Daoy (cell line): ENCODE measurements around the gene HOMER1. TPM values are rescaled to one million over a fixed set of nuclear protein-coding genes. Genes with fewer than 3 reads are reported as not detected.

ENCODE experiments used
- DNase-seq: peaks from one replicate; pipeline ENCODE4 v3.0.0-alpha.2; 2015; ENCODE audit warnings: low read depth
- total RNA-seq: library from RNA; depleted of rRNA; stranded (reverse); fragments of >200 nt; shearing (Covaris generic); gene quantifications from 2 replicates; pipeline ENCODE4 v1.2.3, GENCODE V29; 2014; rRNA removed

The HOMER1 gene, protein sequence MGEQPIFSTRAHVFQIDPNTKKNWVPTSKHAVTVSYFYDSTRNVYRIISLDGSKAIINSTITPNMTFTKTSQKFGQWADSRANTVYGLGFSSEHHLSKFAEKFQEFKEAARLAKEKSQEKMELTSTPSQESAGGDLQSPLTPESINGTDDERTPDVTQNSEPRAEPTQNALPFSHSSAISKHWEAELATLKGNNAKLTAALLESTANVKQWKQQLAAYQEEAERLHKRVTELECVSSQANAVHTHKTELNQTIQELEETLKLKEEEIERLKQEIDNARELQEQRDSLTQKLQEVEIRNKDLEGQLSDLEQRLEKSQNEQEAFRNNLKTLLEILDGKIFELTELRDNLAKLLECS
- total RNA-seq = 8.1 and 12.2 TPM in 2 replicates

DNA sequence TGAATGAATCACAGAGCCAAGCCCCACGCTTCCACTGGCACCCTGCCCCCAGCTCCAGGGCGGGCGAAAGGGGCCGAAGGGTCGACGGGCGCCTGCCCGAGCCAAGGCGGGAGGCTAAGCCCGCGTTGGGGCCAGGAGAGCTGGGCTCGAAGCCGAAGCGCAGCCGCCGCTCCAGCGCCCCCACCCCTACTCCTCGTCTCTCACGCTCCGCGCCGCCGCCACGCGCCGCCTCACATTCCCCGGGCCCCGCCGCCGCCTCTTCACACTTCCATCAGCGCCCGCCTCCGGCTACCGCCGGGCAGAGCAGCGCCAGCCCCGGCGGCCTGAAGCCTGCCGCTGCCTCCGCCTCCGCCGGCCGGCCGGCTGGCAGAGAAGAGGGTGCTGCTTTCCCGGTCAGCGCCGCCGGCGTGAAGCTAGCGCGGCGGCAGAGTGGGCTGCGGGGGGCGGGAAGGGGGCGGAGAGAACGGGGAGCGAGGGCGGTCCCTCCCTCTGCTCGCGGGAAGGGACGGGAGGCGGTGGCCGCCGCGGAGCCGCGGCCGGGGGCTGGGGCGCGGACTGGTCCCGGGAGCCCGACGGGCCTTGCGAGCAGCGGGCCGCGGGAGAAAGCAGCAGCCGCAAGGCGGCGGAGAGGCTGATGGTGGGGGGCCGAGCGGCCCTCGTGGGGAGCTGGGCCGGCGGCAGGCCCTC lies at the start of gene HOMER1:
HOMER1 (minus strand) TSS at position 431 of the 687 bp plus-strand sequence. CDS start 1,360 bp downstream, outside the sequence.
- peak; percentile 91 for DNase-seq

GRCh38 chr5:79563247-79563590 lies 49.3 kb upstream of the HOMER1 start:
- DNase-seq = no peak

DNA sequence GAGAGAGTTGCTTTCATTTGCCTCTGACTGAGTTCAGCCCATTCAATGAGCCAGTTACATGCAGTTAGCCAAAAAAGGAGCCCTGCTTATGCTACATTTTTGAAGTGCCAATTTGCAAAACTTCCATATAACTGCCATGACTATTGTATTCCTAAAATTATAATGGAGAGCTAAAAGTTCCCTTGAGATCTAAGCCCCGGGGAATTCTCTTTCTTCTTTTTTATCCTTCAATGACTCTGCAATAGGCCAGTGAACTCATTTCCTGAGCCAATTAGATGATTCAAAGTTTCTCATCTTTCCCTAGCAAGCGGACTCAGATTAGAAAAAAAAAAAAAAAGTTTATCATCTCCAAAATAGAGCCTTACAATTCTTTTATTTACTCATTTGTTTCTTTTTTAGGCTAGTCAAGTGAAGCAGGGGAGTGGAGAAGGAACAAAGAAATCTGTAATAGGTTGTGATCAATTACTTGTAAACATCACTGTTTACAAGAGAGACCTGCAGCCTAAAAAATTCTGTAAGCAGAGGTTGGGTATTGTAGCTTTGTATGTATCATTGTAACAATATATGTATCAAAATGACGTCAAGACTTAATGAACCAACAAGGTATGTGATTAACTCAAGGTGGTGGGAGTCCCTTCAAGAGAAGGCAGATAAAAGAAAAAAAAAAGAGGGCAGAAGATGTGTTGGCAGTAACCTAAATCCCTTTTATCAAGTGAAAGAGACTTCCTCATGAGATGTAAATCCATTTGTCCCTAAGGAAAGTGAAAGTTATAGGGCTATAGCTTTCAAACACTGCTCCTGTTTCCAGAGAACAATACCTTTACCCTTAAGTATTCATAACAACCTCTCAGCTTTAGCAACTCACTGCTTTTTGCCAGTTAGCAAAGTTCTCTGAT lies 48.7 kb upstream of the HOMER1 start:
- DNase-seq = peak; percentile 65

- DNase-seq = no peak
Measured at GRCh38 chr5:79561525-79561893, 47.6 kb upstream of the HOMER1 start.

DNA sequence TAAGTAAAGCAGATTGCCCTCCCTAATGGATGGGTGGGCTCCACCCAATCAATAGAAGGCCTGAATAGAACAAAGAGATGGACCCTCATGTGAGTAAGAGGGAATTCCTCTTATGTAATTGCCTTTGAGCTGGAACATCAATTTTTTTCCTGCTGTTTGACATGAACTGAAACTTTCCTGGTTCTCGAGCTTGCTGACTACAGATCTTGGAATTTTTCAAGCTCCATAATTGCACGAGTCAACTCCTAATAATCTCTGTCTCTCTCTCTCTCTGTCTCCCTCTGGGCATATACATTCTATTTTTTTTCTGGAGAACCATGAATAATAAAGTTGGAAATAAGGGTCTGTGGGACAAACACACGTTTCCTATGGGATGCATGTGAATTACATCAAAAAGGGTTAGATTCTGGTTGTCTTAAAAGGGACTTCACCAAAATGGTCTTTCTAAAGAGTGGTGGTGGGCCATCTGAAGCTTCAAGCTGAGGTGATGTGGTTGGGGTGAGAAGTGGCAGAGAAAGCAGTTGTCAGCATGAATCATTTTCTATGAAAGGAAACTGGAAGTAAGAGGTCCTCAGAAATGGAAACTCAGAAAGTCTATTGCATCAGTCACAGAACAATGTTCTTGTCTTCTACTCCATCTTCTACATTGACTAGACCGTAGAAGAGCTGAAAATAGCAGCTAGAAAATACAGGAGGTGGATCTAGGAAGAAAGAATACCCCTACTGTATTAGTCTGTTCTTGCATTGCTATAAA lies 47.0 kb upstream of the HOMER1 start:
- peak; percentile 21 for DNase-seq

- no peak for DNase-seq
Measured at GRCh38 chr5:79555418-79555817, 41.5 kb upstream of the HOMER1 start.

DNA sequence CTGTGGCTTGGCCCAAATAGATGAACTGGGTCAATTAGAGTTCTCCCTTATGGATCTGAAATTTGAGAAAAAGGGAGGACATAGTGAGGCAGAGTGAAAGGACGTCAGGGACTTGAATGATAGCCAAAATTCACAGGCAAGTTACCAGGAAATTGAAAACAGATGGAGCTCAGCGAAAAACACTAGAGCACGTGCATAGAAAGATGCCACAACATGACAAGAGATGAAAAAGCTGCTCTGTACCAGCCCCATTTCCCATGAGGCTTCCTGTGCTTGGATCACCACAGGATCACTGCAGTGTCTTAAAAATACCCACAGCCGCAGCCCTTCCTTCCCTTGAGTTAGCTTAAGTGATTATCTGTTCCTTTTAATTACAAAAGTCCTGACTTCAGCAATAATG lies 39.0 kb upstream of the HOMER1 start:
- no peak for DNase-seq

GRCh38 chr5:79547982-79548381 lies 34.0 kb upstream of the HOMER1 start:
- DNase-seq = no peak

DNA sequence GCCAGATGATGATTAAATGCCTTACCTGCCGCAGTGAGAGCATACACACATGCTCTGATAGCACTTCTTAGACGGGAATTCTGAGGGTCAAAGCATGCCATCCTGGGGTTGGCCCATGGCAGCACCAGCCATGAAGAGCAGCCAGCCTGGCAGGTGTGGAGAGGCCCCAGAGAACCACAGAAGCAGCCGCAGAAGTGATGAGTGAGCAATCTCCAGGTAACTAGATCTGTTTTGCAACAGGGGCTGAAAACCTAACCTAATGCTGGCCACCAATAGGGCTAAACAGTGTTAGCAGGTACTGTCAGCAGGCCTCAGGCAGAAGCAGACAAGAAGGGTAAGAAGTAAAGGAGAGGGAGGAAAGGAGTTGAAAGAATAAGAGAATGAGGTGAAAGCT lies 33.5 kb upstream of the HOMER1 start:
- no peak for DNase-seq

DNA sequence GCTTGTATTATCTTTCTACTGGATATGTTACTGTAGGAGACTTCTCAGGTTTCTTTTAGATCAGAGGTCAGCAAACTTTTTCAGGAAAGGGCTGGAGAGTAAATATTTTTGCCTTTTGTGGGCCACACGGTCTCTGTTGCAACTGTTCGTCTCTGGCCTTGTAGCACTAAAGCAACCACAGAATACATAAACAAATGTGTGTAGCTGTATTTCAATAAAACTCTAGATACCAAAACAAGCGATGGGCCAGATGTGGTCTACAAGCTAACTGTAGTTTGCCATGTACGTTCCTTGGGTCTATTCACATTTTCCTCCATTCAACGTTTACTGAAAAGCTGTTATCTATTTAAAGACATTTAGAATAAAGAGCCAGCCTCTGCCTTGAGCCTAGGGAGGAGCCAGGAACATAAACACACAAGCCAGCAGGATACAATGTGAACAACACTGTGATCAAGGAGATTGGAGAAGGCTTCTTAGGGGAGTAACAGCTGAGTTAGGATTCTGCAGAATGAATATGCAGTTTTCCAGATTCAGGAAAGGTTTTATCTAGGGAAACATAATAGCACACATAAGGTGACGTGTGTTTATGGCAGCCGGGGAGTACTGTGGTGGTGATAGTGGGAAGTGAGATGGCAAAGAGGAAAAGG lies 33.0 kb upstream of the HOMER1 start:
- no peak for DNase-seq

GRCh38 chr5:79544131-79544530 lies 30.2 kb upstream of the HOMER1 start:
- no peak for DNase-seq

- no peak for DNase-seq
Measured at GRCh38 chr5:79540939-79541338, 27.0 kb upstream of the HOMER1 start.

DNA sequence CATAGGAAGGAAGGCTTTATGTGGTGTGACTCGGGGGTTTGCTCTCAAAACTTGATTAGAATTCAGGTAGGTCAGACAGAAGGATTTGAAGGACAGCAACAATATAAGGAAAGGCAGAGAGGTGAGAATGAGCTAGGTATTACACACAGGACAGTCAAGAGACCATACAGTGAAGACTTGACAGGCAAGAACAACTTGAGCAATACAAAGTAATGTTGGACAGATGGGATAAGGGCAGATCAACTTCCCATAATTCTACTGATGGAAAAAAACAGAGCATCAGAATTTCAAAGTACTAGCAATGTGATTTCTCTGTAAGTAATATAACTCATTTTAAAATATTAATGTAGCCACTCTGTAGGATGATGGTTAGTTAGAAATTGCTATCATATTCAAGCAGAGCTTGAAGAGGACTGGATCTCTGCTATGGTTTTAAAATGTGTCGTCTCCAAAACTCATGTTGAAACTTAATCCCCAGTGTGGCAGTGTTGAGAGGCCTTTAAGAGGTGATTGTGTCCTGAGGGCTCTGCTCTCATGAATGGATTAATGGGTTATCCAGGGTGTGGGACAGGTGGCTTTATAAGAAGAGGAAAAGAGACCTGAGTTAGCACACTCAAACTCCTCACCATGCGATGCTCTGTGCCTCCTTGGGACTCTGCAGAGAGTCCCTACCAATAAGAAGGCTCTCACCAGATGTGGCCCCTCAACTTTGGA lies 22.4 kb upstream of the HOMER1 start:
- no peak for DNase-seq

DNA sequence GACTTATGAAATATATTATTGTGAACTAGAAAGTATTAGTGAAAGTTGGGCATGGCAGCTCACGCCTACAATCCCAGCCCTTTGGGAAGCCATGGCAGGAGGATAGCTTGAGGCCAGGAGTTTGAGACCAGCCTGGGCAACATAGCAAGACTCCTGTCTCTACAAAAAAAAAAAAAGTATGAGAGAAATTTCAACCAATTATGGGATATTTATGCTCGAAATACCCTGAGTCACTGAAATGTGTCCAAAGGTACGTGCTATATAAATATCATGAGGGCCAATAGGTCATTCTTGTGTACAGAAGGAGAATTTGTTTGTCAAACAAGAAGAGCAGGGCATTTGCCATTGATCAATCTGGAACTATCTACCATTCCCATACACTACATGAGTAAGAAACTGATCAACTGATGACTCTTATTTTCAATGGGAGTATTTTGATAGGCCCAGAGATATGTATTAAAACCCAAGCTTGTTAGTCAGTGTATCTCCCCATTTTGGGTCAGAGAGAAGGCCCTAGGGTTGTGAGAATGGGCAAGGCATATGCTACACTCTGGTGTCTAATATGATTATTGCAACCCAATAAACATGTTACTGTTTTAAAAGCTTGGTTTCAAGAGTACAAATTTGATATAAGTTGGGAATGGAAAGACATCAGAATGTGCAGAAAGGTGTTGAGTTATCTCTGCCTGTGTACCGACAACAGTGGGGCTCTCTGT lies 21.7 kb upstream of the HOMER1 start:
- DNase-seq = no peak

- DNase-seq = no peak
Measured at GRCh38 chr5:79529110-79529509, 15.2 kb upstream of the HOMER1 start.

GRCh38 chr5:79527431-79527830 lies 13.5 kb upstream of the HOMER1 start:
- no peak for DNase-seq

GRCh38 chr5:79526928-79527327 lies 13.0 kb upstream of the HOMER1 start:
- no peak for DNase-seq

DNA sequence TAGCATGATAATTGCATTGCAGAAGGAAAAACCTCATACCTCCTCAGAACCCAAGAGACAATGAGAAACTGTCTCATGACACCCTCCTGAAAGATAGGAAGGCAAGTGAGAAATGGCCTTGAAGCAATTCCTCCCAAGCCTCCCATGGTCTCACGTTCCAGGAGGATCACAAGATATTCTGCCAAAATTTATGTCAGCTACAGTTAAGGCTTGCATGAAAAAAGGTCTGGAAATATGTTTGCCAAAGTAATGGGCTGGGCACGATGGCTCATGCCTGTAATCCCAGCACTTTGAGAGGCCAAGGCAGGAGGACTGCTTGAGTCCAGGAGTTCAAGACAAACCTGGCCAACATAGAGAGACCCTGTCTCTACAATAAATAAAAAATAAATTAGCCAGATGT lies 12.6 kb upstream of the HOMER1 start:
- no peak for DNase-seq

GRCh38 chr5:79521156-79521555 lies 7.2 kb upstream of the HOMER1 start:
- DNase-seq = no peak

- DNase-seq = no peak
Measured at GRCh38 chr5:79518718-79519117, 4.8 kb upstream of the HOMER1 start.
